Skin epidermis (tissue), 12 donors: ENCODE data around the gene ITPRID2.

Experiments
- H3K27ac ChIP-seq, 21 experiments: fragments of 200-600 bp; sonication (generic) in 11 of 21; one replicate each; pipeline ENCODE4 v1.5.0; 2020; ENCODE audit warnings: mild to moderate bottlenecking in 3 of 21, inconsistent platforms in 2 of 21, moderate library complexity in 2 of 21
- H3K4me3 ChIP-seq, 7 experiments: fragments of 200-600 bp; sonication (generic) in 2 of 7; one replicate each; pipeline ENCODE4 v1.5.0; 2020; ENCODE audit warnings: inconsistent platforms in 2 of 7, mild to moderate bottlenecking in 2 of 7, moderate library complexity in 1 of 7

Gene ITPRID2

GRCh38 chr2:181877181-181877664 is 14.3 kb upstream of the ITPRID2 start:
- Histone ChIP-seq H3K27ac (peak overlapping the region in 2 of 21 experiments; percentile 37 to 39), H3K4me3 (no peak overlapping the region)

GRCh38 chr2:181878448-181878847 is 13.1 kb upstream of the ITPRID2 start:
- no peak overlapping the region for H3K27ac ChIP-seq
- no peak overlapping the region for H3K4me3 ChIP-seq

GRCh38 chr2:181879295-181879694 is 12.2 kb upstream of the ITPRID2 start:
- Histone ChIP-seq H3K4me3 (no peak overlapping the region), H3K27ac (no peak overlapping the region)

- H3K4me3 ChIP-seq, result no peak overlapping the region
- no peak overlapping the region for H3K27ac ChIP-seq
These were observed 9.1 kb upstream of the ITPRID2 start for GRCh38 chr2:181882246-181883020.

GRCh38 chr2:181884601-181885000 is 6.9 kb upstream of the ITPRID2 start:
- Histone ChIP-seq H3K4me3 (no peak overlapping the region), H3K27ac (no peak overlapping the region)

- no peak overlapping the region for H3K27ac ChIP-seq
These were observed 6.4 kb upstream of the ITPRID2 start for GRCh38 chr2:181885096-181885495.

GRCh38 chr2:181886192-181886591 is 5.3 kb upstream of the ITPRID2 start:
- H3K4me3 ChIP-seq, result no peak overlapping the region
- H3K27ac ChIP-seq, result no peak overlapping the region

More at GRCh38 chr2:181885096-181885495, 6.4 kb upstream of the ITPRID2 start:
- no peak overlapping the region for H3K4me3 ChIP-seq

- H3K4me3 ChIP-seq, result no peak overlapping the region
- no peak overlapping the region for H3K27ac ChIP-seq
These were observed 4.5 kb upstream of the ITPRID2 start for GRCh38 chr2:181887045-181887444.

GRCh38 chr2:181889776-181890175 is 1.8 kb upstream of the ITPRID2 start:
- peak overlapping the region in 1 of 21 experiments; percentile 66 for H3K27ac ChIP-seq
- no peak overlapping the region for H3K4me3 ChIP-seq

- peak overlapping the region in 2 of 21 experiments; percentile 66 to 78 for H3K27ac ChIP-seq
- H3K4me3 ChIP-seq, result no peak overlapping the region
These were observed 1.3 kb upstream of the ITPRID2 start for GRCh38 chr2:181890271-181890670.

- peak overlapping the region; percentile 76 to 92 (median 89) for H3K4me3 ChIP-seq
These were observed 652 bp downstream of the ITPRID2 start for GRCh38 chr2:181891966-181892798.

GRCh38 chr2:181892799-181893435 is 1.4 kb downstream of the ITPRID2 start:
- Histone ChIP-seq H3K4me3 (peak overlapping the region; percentile 76 to 92 (median 89)), H3K27ac (peak overlapping the region; percentile 75 to 99 (median 97))

More at GRCh38 chr2:181891966-181892798, 652 bp downstream of the ITPRID2 start:
- peak overlapping the region; percentile 75 to 99 (median 97) for H3K27ac ChIP-seq

- H3K4me3 ChIP-seq, result peak overlapping the region; percentile 7 to 92 (median 89)
- H3K27ac ChIP-seq, result peak overlapping the region in 14 of 21 experiments; percentile 4 to 99 (median 76)
These were observed 2.9 kb downstream of the ITPRID2 start for GRCh38 chr2:181894381-181894780.

- Histone ChIP-seq H3K4me3 (peak overlapping the region in 3 of 7 experiments; percentile 18 to 92 (median 81)), H3K27ac (peak overlapping the region in 12 of 21 experiments; percentile 5 to 99 (median 25))
These were observed 4.3 kb downstream of the ITPRID2 start for GRCh38 chr2:181895818-181896217.

- Histone ChIP-seq H3K4me3 (peak overlapping the region in 2 of 7 experiments; percentile 4 to 18), H3K27ac (peak overlapping the region in 10 of 21 experiments; percentile 5 to 99 (median 16))
These were observed 4.8 kb downstream of the ITPRID2 start for GRCh38 chr2:181896286-181896685.

- Histone ChIP-seq H3K27ac (peak overlapping the region in 2 of 21 experiments; percentile 14 to 36), H3K4me3 (no peak overlapping the region)
These were observed 8.6 kb downstream of the ITPRID2 start for GRCh38 chr2:181900007-181900651.

GRCh38 chr2:181902625-181903024 is 11.1 kb downstream of the ITPRID2 start:
- Histone ChIP-seq H3K4me3 (no peak overlapping the region), H3K27ac (peak overlapping the region in 3 of 21 experiments; percentile 16 to 27 (median 22))

GRCh38 chr2:181904022-181904632 is 12.6 kb downstream of the ITPRID2 start:
- peak overlapping the region in 4 of 21 experiments; percentile 15 to 54 (median 30) for H3K27ac ChIP-seq
- no peak overlapping the region for H3K4me3 ChIP-seq

- Histone ChIP-seq H3K27ac (no peak overlapping the region), H3K4me3 (no peak overlapping the region)
These were observed 15.5 kb downstream of the ITPRID2 start for GRCh38 chr2:181907057-181907456.
